Measurements from ENCODE around the gene TMEM80. TPM values are rescaled to one million over a fixed set of nuclear protein-coding genes. Genes with fewer than 3 reads are reported as not detected.

The TMEM80 gene
- total RNA-seq, 1 donor from 2014 or later: 1.3 TPM

DNA sequence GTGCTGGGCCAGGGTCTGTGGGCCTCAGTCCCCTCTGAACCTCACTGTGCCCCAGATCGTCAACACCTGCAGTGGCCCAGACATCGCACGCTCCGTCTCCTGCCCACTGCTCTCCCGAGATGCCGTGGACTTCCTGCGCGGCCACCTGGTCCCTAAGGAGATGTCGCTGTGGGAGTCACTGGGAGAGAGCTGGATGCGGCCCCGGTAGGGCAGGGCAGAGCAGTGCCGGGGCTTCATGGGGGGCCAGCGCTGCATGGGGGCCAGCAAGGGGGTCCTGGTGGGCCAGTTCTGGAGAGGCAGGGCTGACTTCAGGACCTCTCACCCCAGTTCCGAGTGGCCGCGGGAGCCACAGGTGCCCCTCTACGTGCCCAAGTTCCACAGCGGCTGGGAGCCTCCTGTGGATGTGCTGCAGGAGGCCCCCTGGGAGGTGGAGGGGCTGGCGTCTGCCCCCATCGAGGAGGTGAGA lies 26.8 kb downstream of the TMEM80 start:
- Histone ChIP-seq H3K27ac (no peak overlapping the region), H3K36me3 (peaks cover 3 to 10% of the 10 kb centered on the region in 2 donors), H3K4me1 (peaks cover 7 to 17% of the 10 kb centered on the region in 2 donors), H3K9me3 (no peaks in the 10 kb centered on the region), H3K27me3 (no peaks in the 10 kb centered on the region), H3K4me3 (no peak overlapping the region)
- intact Hi-C loops (cut with DNase I): no loop called here
- DNase-seq (ENCODE audit: low spot score in 2 of 2): no peak
- TF ChIP-seq, protein P1, sequence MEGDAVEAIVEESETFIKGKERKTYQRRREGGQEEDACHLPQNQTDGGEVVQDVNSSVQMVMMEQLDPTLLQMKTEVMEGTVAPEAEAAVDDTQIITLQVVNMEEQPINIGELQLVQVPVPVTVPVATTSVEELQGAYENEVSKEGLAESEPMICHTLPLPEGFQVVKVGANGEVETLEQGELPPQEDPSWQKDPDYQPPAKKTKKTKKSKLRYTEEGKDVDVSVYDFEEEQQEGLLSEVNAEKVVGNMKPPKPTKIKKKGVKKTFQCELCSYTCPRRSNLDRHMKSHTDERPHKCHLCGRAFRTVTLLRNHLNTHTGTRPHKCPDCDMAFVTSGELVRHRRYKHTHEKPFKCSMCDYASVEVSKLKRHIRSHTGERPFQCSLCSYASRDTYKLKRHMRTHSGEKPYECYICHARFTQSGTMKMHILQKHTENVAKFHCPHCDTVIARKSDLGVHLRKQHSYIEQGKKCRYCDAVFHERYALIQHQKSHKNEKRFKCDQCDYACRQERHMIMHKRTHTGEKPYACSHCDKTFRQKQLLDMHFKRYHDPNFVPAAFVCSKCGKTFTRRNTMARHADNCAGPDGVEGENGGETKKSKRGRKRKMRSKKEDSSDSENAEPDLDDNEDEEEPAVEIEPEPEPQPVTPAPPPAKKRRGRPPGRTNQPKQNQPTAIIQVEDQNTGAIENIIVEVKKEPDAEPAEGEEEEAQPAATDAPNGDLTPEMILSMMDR (IDR thresholded peaks at IDR 0.05): no peak

DNA sequence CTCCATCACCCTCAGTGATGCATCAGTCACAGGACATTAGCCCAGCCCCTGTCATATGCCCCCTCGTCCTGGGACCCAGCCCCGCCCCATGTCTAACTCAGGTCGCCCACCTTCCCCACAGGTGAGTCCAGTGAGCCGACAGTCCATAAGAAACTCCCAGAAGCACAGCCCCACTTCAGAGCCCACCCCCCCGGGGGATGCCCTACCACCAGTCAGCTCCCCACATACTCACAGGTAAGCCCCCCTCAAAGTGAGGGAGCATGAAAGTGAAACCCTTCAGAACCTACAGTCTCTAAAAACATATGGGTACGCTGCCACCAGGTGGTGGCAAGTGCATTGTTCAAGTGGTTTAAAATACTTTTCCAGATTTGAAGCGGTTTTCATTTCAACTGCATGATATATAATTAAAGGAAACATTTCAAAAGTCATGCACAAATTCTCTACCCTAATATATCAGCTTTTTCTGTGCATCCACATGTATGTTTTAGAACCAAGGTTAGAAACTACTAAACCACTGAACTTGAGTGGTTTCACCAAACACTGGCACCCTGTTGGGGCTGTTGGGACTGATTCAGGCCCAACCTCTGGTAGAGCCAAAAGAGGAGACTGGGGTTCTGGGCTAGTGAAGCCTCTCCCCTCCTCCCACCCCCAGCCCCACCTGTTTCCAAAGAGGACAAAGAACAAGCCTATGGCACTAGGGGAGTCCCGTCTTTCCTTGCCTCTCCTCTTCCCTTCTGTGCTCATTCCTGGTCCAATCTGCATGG lies 27.7 kb downstream of the TMEM80 start:
- TF ChIP-seq, protein P1 (IDR thresholded peaks at IDR 0.05): peak; percentile 34 to 62 (median 57)
- intact Hi-C loops (cut with DNase I): loop anchor here (1.0 kb wide), 1 partner anchor 61 kb away; no protein-coding TSS in a partner anchor
- Histone ChIP-seq H3K27me3 (no peaks in the 10 kb centered on the region), H3K9me3 (no peaks in the 10 kb centered on the region), H3K36me3 (peaks cover 3 to 10% of the 10 kb centered on the region in 2 donors), H3K27ac (no peak overlapping the region), H3K4me1 (peaks cover 13 to 25% of the 10 kb centered on the region in 2 donors), H3K4me3 (no peak overlapping the region)
- DNase-seq (ENCODE audit: low spot score in 2 of 2): no peak

DNA sequence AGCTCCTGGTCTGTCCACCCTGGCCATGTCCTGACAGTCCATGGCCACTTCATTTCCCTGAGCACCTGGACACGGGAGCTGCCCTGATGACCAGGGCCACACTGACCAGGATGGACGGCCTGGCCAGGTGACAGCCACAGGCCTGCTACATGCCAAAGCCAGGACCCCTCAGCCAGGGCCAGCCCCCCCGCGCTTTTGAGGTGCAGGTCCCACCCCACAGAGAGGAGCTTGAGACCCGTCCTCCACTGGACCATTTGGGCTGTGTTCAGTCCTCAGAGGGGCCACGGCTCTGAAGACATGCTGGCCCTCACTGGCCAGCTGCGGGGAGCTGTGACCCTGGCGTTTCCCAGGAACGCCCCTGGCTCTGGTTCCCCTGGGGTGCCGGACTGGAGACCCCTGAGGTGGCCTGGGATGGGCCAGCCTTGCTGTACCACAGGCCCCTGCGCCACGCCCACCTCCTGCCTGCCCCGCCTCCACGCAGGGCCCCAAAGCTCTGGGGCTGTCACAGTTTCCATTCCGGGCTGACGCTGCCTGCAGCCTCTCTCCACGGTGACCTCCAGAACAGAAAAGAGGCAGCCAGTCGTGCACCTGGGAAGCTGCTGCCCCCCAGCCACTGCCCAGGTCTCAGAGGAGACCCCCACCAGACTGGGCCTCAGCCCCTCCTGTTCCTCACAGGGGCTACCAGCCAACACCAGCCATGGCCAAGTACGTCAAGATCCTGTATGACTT lies 28.6 kb downstream of the TMEM80 start:
- no peak for DNase-seq (ENCODE audit: low spot score in 2 of 2)
- H3K9me3 ChIP-seq: no peaks in the 10 kb centered on the region
- no peaks in the 10 kb centered on the region for H3K27me3 ChIP-seq
- no peak overlapping the region for H3K4me3 ChIP-seq
- H3K36me3 ChIP-seq: peaks cover 3 to 10% of the 10 kb centered on the region in 2 donors
- H3K4me1 ChIP-seq: peaks cover 17 to 34% of the 10 kb centered on the region in 2 donors
- intact Hi-C loops (cut with DNase I): no loop called here
- TF ChIP-seq, protein P1 (IDR thresholded peaks at IDR 0.05): no peak
- H3K27ac ChIP-seq: no peak overlapping the region

DNA sequence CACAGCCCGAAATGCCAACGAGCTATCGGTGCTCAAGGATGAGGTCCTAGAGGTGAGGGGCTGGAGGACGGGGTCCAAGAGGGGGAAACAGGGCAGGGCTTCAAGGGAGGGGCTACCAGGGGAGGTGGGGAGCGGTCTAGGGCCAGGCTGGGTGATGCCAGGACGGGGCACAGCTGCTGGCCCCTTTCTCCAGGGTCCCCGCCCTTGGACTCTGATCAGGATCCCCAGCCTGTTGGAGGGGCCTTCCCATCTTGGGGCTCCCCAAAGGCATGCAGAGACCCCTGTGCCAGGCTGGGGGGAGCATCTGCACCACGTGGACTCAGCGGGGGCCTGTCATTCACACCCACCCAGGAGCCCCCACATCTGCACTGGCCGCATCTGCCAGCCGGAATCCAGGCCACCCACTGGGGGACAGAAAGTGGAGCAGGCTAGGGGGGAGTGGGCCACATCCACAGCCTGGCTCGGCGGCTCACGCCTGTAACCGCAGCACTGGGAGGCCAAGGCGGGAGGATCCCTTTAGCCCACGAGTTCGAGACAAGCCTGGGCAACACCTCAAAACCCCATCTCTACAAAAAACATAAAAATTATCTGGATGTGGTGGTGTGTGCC lies 29.3 kb downstream of the TMEM80 start:
- no peak overlapping the region for H3K27ac ChIP-seq
- TF ChIP-seq, protein P1 (IDR thresholded peaks at IDR 0.05): no peak
- no peaks in the 10 kb centered on the region for H3K9me3 ChIP-seq
- peaks cover 3 to 10% of the 10 kb centered on the region in 2 donors for H3K36me3 ChIP-seq
- intact Hi-C loops (cut with DNase I): loop anchor here (5.0 kb wide), 1 partner anchor 108 kb away; the partner anchor contains the start of gene IRF7
- H3K4me1 ChIP-seq: peaks cover 17 to 34% of the 10 kb centered on the region in 2 donors
- no peak for DNase-seq (ENCODE audit: low spot score in 2 of 2)
- H3K4me3 ChIP-seq: no peak overlapping the region
- no peaks in the 10 kb centered on the region for H3K27me3 ChIP-seq

DNA sequence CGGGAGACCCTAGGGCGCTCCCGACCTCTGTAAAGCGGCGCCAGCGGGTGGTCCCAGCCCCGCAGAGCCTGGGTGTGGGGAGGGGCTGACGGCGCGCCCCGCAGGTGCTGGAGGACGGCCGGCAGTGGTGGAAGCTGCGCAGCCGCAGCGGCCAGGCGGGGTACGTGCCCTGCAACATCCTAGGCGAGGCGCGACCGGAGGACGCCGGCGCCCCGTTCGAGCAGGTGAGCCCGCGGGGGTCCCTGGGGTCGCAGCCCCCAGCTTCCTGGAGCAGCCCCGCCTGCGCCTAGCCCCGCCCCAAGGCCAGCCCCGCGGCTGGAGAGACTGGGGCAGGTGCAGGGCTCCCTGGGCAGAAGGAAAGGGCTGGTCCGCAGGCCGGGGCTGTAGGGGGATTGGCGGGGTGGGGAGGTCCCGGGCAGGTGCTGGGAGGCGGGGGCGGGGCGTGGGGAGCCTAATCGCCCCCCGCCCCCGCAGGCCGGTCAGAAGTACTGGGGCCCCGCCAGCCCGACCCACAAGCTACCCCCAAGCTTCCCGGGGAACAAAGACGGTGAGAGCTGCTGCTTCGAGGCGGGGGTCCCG lies 30.1 kb downstream of the TMEM80 start:
- Histone ChIP-seq H3K27ac (peak overlapping the region in 1 of 2 donors; percentile 95), H3K9me3 (no peaks in the 10 kb centered on the region), H3K27me3 (no peaks in the 10 kb centered on the region), H3K4me1 (peaks cover 17 to 34% of the 10 kb centered on the region in 2 donors), H3K36me3 (peaks cover 3 to 10% of the 10 kb centered on the region in 2 donors), H3K4me3 (peak overlapping the region; percentile 34 to 37)
- DNase-seq (ENCODE audit: low spot score in 2 of 2): no peak
- intact Hi-C loops (cut with DNase I): loop anchor here (5.0 kb wide), 1 partner anchor 108 kb away; the partner anchor contains the start of gene IRF7
- TF ChIP-seq, protein P1 (IDR thresholded peaks at IDR 0.05): no peak
